Activated naive CD4-positive, alpha-beta T cell treated with anti-CD3 and anti-CD28 coated beads for 36 hours (primary cell): ENCODE results near the gene SOX6. TPM values are rescaled to one million over a fixed set of nuclear protein-coding genes. Genes with fewer than 3 reads are reported as not detected.

Experiments
- CTCF ChIA-PET: fragments of 350-600 bp; sonication (Branson Sonifier 250); formaldehyde crosslinking; loops from one replicate; lab custom pipeline; 2021; ENCODE audit warnings: antibody characterized with exemption; lab: Charles Lee
- DNase-seq: peaks from one replicate; pipeline ENCODE4 v3.0.0-alpha.2; 2020
- H3K27ac Mint-ChIP-seq: one replicate; pipeline ENCODE4 v1.8.0; 2021; ENCODE audit warnings: mild to moderate bottlenecking, mixed read lengths
- H3K27me3 Mint-ChIP-seq: one replicate; pipeline ENCODE4 v1.8.0; 2021; ENCODE audit warnings: low read depth, mixed read lengths
- H3K36me3 Mint-ChIP-seq: one replicate; pipeline ENCODE4 v1.8.0; 2021; ENCODE audit warnings: low read depth, mixed read lengths
- H3K4me1 Mint-ChIP-seq: one replicate; pipeline ENCODE4 v1.8.0; 2021; ENCODE audit warnings: low read depth, mixed read lengths
- H3K4me3 Mint-ChIP-seq: one replicate; pipeline ENCODE4 v1.8.0; 2021; ENCODE audit warnings: mild to moderate bottlenecking, moderate library complexity, mixed read lengths
- H3K9me3 Mint-ChIP-seq: one replicate; pipeline ENCODE4 v1.8.0; 2021; ENCODE audit warnings: mixed read lengths
- intact Hi-C: fragments of 100-400 bp; cut with micrococcal nuclease; formaldehyde crosslinking; loops from one replicate; pipeline ENCODE4 v1.15.1; 2023
- total RNA-seq, 2 experiments: library from RNA; stranded (reverse); gene quantifications; one replicate each; pipeline ENCODE4 v1.2.3, GENCODE V29; 2021

The SOX6 gene
- total RNA-seq, 2 experiments from 2014 or later: not detected

GRCh38 chr11:16001044-16001568 lies 355.2 kb downstream of the SOX6 start:
- DNase-seq: no peak
- Mint-ChIP-seq H3K27me3 (no peaks in the 10 kb centered on the region), H3K4me3 (no peak overlapping the region), H3K4me1 (no peaks in the 10 kb centered on the region), H3K27ac (no peak overlapping the region), H3K36me3 (no peaks in the 10 kb centered on the region), H3K9me3 (peaks cover 5% of the 10 kb centered on the region)
- intact Hi-C loops: no loop called here
- CTCF ChIA-PET: no interaction called here

DNA sequence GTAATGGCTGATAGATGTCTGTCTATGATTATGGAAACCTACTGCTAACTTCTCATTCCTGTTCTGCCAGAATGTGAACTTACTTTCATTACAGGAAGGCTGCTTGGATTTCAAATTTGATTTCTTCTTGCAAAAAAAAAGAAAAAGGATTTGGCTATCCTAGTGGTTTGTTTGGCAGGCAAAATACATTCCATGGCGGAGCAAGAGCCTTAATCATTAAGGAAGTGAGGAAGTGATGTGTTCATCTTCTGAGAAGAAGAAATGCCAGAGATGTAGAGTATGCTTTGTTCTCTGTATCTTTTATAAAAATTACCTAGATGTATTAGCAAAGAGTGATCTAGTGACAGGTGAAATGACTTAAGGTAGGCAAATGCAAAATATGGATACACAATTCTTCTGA lies 356.3 kb downstream of the SOX6 start:
- Mint-ChIP-seq H3K27me3 (no peaks in the 10 kb centered on the region), H3K27ac (no peak overlapping the region), H3K9me3 (peaks cover 3% of the 10 kb centered on the region), H3K4me1 (no peaks in the 10 kb centered on the region), H3K4me3 (no peak overlapping the region), H3K36me3 (no peaks in the 10 kb centered on the region)
- DNase-seq: no peak
- CTCF ChIA-PET: no interaction called here
- intact Hi-C loops: no loop called here

DNA sequence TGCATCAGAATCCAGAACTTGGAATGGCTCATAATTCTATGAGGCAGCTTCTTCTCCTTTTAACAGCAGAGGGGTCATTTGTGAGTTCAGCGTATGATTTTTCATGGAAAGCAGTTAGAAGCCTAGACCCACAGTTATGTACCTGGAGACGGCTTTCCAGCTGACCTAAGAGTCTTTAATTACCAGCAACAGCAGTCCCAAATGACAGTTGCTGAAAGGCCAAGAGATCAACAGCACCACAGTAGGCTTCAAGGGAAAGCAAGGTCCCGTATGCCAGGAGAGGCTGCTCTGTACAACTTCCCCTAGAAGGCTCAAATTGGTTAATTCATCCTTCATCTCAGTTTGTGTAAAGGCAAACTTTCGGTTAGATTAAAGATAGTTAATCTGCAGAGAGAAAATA lies 363.0 kb downstream of the SOX6 start:
- no peak overlapping the region for H3K4me3 Mint-ChIP-seq
- H3K9me3 Mint-ChIP-seq: no peaks in the 10 kb centered on the region
- H3K4me1 Mint-ChIP-seq: no peaks in the 10 kb centered on the region
- no peak overlapping the region for H3K27ac Mint-ChIP-seq
- no peaks in the 10 kb centered on the region for H3K27me3 Mint-ChIP-seq
- H3K36me3 Mint-ChIP-seq: no peaks in the 10 kb centered on the region
- CTCF ChIA-PET: no interaction called here
- no peak for DNase-seq
- intact Hi-C loops: no loop called here

GRCh38 chr11:15991215-15991614 lies 365.1 kb downstream of the SOX6 start:
- no peak overlapping the region for H3K4me3 Mint-ChIP-seq
- intact Hi-C loops: no loop called here
- H3K27me3 Mint-ChIP-seq: no peaks in the 10 kb centered on the region
- H3K27ac Mint-ChIP-seq: no peak overlapping the region
- DNase-seq: no peak
- no peaks in the 10 kb centered on the region for H3K9me3 Mint-ChIP-seq
- H3K36me3 Mint-ChIP-seq: no peaks in the 10 kb centered on the region
- H3K4me1 Mint-ChIP-seq: no peaks in the 10 kb centered on the region
- CTCF ChIA-PET: no interaction called here

GRCh38 chr11:15989685-15990084 lies 366.7 kb downstream of the SOX6 start:
- DNase-seq: no peak
- Mint-ChIP-seq H3K9me3 (no peaks in the 10 kb centered on the region), H3K27ac (no peak overlapping the region), H3K36me3 (no peaks in the 10 kb centered on the region), H3K4me1 (no peaks in the 10 kb centered on the region), H3K27me3 (no peaks in the 10 kb centered on the region), H3K4me3 (no peak overlapping the region)
- CTCF ChIA-PET: no interaction called here
- intact Hi-C loops: no loop called here

- Mint-ChIP-seq H3K36me3 (no peaks in the 10 kb centered on the region), H3K27ac (no peak overlapping the region), H3K27me3 (peaks cover 2% of the 10 kb centered on the region), H3K4me1 (no peaks in the 10 kb centered on the region), H3K4me3 (no peak overlapping the region), H3K9me3 (no peaks in the 10 kb centered on the region)
- intact Hi-C loops: no loop called here
- CTCF ChIA-PET: interaction anchor here (1.5 kb wide), 1 partner anchor 22 kb away, joined by 3 read pairs; no protein-coding TSS in a partner anchor
- no peak for DNase-seq
These were observed 367.6 kb downstream of the SOX6 start for GRCh38 chr11:15988693-15989231.

DNA sequence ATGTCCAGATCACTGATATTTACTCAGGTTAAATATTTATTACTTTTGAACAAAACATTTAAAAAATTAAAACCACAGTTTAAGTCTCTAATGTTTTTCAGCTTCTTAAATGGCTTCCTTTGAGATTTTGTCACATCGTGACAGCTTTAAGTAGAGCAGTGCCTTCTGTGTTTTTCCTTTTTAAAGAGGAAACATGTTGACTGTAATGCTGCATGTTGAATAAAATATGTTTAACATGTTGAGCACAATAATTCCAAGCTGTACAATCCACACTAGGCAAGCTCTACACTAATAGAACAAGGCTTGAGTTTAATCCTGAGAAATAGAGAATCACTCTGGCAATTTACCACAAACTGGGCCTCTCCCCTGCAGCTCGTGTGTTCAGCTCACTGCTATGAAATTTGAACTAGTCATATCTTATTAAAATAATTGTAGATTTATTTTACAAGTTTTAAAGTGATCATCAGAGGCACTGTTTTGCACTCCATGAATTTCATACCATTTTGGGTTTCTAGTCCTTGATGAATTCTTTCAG lies 368.3 kb downstream of the SOX6 start:
- Mint-ChIP-seq H3K27ac (no peak overlapping the region), H3K4me3 (no peak overlapping the region)
- CTCF ChIA-PET: interaction anchor here (1.5 kb wide), 1 partner anchor 21 kb away, joined by 3 read pairs; no protein-coding TSS in a partner anchor

DNA sequence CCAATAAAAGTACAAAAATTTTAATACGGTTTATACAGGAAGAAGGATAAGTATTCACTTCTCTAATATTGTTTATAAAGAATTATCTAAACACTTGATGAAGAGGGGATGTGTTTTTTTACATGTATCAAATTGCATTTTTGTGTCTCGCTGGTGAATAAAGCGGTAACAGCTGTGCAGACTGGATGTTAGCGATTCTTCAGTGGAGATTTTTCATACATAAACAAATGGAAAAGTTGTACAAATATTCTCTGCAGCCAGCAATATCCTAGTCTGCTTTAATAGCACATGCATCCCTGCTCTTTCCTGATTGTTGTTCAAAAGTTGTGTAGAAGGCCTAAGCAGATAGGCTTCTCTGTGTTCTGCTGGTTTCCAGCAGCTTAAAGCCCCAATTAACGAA lies 369.3 kb downstream of the SOX6 start:
- peaks cover 2% of the 10 kb centered on the region for H3K27me3 Mint-ChIP-seq
- H3K36me3 Mint-ChIP-seq: no peaks in the 10 kb centered on the region
- intact Hi-C loops: no loop called here
- no peaks in the 10 kb centered on the region for H3K9me3 Mint-ChIP-seq
- H3K4me1 Mint-ChIP-seq: no peaks in the 10 kb centered on the region
- no peak overlapping the region for H3K4me3 Mint-ChIP-seq
- no peak overlapping the region for H3K27ac Mint-ChIP-seq
- CTCF ChIA-PET: interaction anchor here (0.6 kb wide), 1 partner anchor 40 kb away, joined by 5 read pairs; no protein-coding TSS in a partner anchor
- DNase-seq: no peak

More for the DNA sequence above, 368.3 kb downstream of the SOX6 start:
- Mint-ChIP-seq H3K36me3 (no peaks in the 10 kb centered on the region), H3K4me1 (no peaks in the 10 kb centered on the region), H3K9me3 (no peaks in the 10 kb centered on the region), H3K27me3 (peaks cover 2% of the 10 kb centered on the region)
- intact Hi-C loops: no loop called here
- DNase-seq: no peak

- Mint-ChIP-seq H3K4me3 (no peak overlapping the region), H3K9me3 (no peaks in the 10 kb centered on the region), H3K4me1 (no peaks in the 10 kb centered on the region), H3K27ac (no peak overlapping the region), H3K36me3 (no peaks in the 10 kb centered on the region), H3K27me3 (peaks cover 2% of the 10 kb centered on the region)
- intact Hi-C loops: no loop called here
- CTCF ChIA-PET: no interaction called here
- no peak for DNase-seq
These were observed 370.5 kb downstream of the SOX6 start for GRCh38 chr11:15985860-15986139.

- no peaks in the 10 kb centered on the region for H3K4me1 Mint-ChIP-seq
- intact Hi-C loops: no loop called here
- H3K27ac Mint-ChIP-seq: no peak overlapping the region
- no peaks in the 10 kb centered on the region for H3K9me3 Mint-ChIP-seq
- DNase-seq: no peak
- no peak overlapping the region for H3K4me3 Mint-ChIP-seq
- no peaks in the 10 kb centered on the region for H3K36me3 Mint-ChIP-seq
- CTCF ChIA-PET: no interaction called here
- H3K27me3 Mint-ChIP-seq: peaks cover 2% of the 10 kb centered on the region
These were observed 371.1 kb downstream of the SOX6 start for GRCh38 chr11:15985127-15985859.

DNA sequence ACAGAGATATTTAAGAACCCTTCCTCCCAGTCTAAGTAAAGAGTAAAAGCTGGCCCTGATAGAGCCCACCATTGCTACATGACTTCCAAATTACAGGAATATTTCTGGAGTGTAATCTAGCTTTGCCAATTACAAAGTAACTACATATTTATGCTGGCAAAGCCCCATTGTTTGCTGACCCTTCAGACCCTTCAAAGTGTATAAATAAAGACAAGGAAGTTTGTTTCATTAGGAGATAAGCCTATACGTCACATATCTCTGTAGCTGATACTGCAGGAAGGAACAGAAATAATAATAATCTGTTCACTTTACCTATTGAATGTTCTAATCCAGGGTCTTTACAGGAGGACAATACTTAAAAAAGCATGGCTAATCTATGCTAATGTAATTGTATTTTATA lies 375.1 kb downstream of the SOX6 start:
- Mint-ChIP-seq H3K27ac (no peak overlapping the region), H3K27me3 (peaks cover 2% of the 10 kb centered on the region), H3K9me3 (no peaks in the 10 kb centered on the region), H3K4me1 (no peaks in the 10 kb centered on the region), H3K4me3 (no peak overlapping the region), H3K36me3 (no peaks in the 10 kb centered on the region)
- no peak for DNase-seq
- intact Hi-C loops: no loop called here
- CTCF ChIA-PET: no interaction called here

DNA sequence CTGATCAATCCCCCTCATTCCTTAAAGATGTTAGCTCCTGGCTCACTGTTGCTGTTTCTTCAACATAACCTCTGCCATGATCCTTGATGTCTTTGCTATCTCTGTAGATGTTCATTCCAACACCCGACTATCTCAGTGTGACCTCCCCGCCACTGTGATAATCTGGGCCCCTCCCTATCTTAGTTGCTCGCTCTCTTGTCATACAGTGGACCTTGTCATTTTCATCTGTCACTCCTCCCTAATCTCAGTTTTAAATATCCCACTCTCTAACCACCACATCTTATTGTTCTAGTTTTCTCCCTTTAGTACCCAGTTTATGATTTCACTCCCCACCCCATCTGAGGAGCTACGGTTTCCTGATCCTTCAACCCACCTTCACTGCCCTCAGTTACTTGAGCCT lies 379.2 kb downstream of the SOX6 start:
- Mint-ChIP-seq H3K27me3 (no peaks in the 10 kb centered on the region), H3K4me1 (no peaks in the 10 kb centered on the region), H3K9me3 (no peaks in the 10 kb centered on the region), H3K36me3 (no peaks in the 10 kb centered on the region), H3K27ac (no peak overlapping the region), H3K4me3 (no peak overlapping the region)
- CTCF ChIA-PET: no interaction called here
- no peak for DNase-seq
- intact Hi-C loops: no loop called here
